Measurements from ENCODE around the gene TMEM89. TPM values are rescaled to one million over a fixed set of nuclear protein-coding genes. Genes with fewer than 3 reads are reported as not detected.

Gene TMEM89
- total RNA-seq, 4 donors from 2014 or later: not detected

DNA sequence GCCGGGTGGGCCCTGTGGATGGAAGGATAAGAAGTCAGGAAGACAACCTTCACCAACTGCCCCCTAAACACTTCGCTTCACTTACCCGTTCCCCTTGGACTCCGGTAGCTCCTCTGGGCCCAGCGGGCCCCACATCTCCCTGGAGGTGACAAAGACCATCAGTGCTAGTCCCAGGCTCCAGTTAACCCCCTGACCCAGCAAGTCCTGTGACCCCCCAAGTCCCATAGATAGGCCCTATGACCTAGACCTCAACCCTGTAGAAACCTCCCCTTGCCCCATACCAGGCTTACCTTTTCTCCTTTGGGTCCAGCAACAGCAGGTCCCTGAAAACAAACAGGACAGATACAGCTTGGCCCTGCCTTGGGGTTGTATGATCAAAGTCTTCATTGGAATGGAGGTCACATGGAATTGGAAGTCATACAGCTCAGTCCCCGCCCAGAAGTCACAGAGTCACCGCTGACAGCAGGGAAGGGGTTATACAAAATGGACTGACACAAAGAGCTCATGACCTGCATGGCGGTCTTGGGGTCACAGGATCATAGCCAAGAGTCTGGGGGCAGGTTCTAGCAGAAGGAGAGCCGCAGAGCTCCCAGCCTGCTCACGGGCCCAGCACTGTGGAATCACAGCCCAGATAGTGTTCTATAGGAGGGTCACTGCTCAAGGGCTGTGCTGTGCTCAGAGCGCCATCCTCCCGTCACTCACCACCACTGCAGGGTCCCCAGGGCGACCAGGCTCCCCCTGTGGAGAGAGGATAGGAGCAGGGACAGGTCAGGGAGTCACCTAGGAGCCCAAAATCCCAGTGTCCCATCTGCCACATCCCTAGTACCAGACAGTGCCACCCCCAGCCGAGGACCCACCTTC lies 39.7 kb downstream of the TMEM89 start:
- Histone ChIP-seq H3K36me3 (no peaks in the 10 kb centered on the region), H3K27me3 (no peaks in the 10 kb centered on the region), H3K4me1 (no peaks in the 10 kb centered on the region), H3K9me3 (no peaks in the 10 kb centered on the region), H3K27ac (no peak overlapping the region), H3K4me3 (no peak overlapping the region)
- 74 to 94% methylated on average over 3 of the region's 14 CpGs for WGBS, 2 donors (ENCODE audit: low coverage in 1 of 2)
- ATAC-seq: no peak
- TF ChIP-seq CTCF (IDR thresholded peaks at IDR 0.05): no peak
- no peak for TF ChIP-seq EP300 (IDR thresholded peaks at IDR 0.05)
- no peak for TF ChIP-seq POLR2AphosphoS5 (IDR thresholded peaks at IDR 0.05)
- TF ChIP-seq POLR2A (IDR thresholded peaks at IDR 0.05): no peak

- Histone ChIP-seq H3K4me3 (no peak overlapping the region), H3K9me3 (no peaks in the 10 kb centered on the region), H3K27ac (no peak overlapping the region), H3K27me3 (no peaks in the 10 kb centered on the region), H3K4me1 (no peaks in the 10 kb centered on the region), H3K36me3 (no peaks in the 10 kb centered on the region)
- WGBS, 2 donors (ENCODE audit: low coverage in 1 of 2): 89 to 92% methylated on average over 2 of the region's 4 CpGs
- no peak for ATAC-seq
- TF ChIP-seq CTCF (IDR thresholded peaks at IDR 0.05): no peak
- no peak for TF ChIP-seq POLR2AphosphoS5 (IDR thresholded peaks at IDR 0.05)
- no peak for TF ChIP-seq EP300 (IDR thresholded peaks at IDR 0.05)
- no peak for TF ChIP-seq POLR2A (IDR thresholded peaks at IDR 0.05)
Observed at GRCh38 chr3:48576647-48577046, 44.9 kb downstream of the TMEM89 start.

DNA sequence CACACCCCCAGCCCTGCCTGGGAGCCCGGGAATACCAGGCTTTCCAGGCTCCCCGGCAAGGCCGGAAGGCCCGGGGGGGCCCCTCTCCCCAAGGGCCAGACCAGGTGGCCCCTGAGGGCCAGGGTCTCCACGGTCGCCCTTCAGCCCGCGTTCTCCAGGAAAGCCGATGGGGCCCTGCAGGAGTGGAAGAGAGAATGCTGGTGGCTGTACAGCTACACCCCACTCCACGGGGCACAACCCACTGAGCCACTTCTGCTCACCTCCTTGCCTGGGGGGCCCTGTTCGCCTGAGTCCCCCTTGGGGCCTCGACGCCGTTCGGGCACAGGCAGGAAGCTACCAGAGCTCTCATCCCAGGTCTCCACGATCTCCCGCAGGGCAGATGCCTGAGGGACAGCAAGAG lies 46.2 kb downstream of the TMEM89 start:
- no peaks in the 10 kb centered on the region for H3K4me1 ChIP-seq
- H3K27me3 ChIP-seq: no peaks in the 10 kb centered on the region
- H3K9me3 ChIP-seq: no peaks in the 10 kb centered on the region
- TF ChIP-seq CTCF (IDR thresholded peaks at IDR 0.05): no peak
- no peak for TF ChIP-seq POLR2AphosphoS5 (IDR thresholded peaks at IDR 0.05)
- TF ChIP-seq POLR2A (IDR thresholded peaks at IDR 0.05): no peak
- TF ChIP-seq EP300 (IDR thresholded peaks at IDR 0.05): no peak
- no CpG with 5 or more reads among the region's 17 CpGs for WGBS, 2 donors (ENCODE audit: low coverage in 1 of 2)
- ATAC-seq: no peak
- no peak overlapping the region for H3K27ac ChIP-seq
- no peaks in the 10 kb centered on the region for H3K36me3 ChIP-seq
- H3K4me3 ChIP-seq: no peak overlapping the region

DNA sequence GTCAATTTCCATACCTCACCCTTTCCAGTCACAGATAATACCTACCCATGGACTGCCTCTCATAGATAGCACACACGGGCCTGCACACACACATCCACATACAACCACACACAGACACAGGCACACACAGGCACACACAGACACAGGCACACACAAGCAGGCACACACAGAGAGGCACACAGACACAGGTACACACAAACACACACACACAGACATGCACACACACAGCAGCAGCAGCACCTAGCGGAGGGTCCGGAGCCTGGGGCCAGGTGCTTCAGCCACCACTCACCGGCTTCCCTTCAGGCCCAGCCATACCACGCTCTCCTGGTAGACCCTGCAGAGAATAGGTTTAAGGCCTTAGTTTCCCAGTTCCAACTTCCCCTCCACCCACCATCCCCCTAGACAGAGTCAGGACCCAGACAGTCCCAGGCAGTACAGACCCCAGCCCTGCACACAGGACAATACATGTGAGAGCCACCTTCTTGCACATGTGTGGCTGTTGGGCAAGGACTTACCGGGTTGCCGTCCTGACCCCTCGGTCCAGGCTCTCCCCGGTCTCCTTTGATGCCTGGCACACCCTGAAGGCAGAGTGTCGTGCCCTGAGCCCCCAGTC lies 47.5 kb downstream of the TMEM89 start:
- H3K4me3 ChIP-seq: no peak overlapping the region
- no peak for ATAC-seq
- no peaks in the 10 kb centered on the region for H3K4me1 ChIP-seq
- no CpG with 5 or more reads among the region's 10 CpGs for WGBS, 2 donors (ENCODE audit: low coverage in 1 of 2)
- no peak overlapping the region for H3K27ac ChIP-seq
- H3K27me3 ChIP-seq: no peaks in the 10 kb centered on the region
- no peaks in the 10 kb centered on the region for H3K36me3 ChIP-seq
- no peak for TF ChIP-seq EP300 (IDR thresholded peaks at IDR 0.05)
- TF ChIP-seq CTCF (IDR thresholded peaks at IDR 0.05): no peak
- H3K9me3 ChIP-seq: no peaks in the 10 kb centered on the region

DNA sequence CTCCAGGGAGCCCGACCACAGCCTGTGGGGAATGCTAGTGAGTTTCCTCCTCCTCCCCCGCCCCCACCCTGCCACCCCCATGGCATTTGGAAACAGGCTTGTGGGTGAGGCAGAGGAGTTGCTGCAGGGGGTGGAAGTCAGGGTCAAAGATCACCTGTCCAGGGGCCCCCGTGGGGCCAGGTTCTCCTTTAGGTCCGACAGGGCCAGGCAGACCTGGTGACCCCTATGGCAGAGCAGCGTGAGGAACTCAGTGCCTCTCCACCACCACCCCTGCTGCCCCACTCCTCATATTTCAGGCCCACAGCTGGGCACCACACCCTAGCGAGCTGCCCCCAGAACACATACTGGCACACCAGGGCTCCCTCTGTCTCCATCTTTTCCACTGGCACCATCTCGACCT lies 49.1 kb downstream of the TMEM89 start:
- Histone ChIP-seq H3K27ac (no peak overlapping the region), H3K9me3 (no peaks in the 10 kb centered on the region), H3K4me1 (no peaks in the 10 kb centered on the region), H3K4me3 (no peak overlapping the region), H3K36me3 (no peaks in the 10 kb centered on the region), H3K27me3 (no peaks in the 10 kb centered on the region)
- TF ChIP-seq CTCF (IDR thresholded peaks at IDR 0.05) (no peak), POLR2A (IDR thresholded peaks at IDR 0.05) (no peak), POLR2AphosphoS5 (IDR thresholded peaks at IDR 0.05) (no peak), EP300 (IDR thresholded peaks at IDR 0.05) (no peak)
- no peak for ATAC-seq
- WGBS, 2 donors (ENCODE audit: low coverage in 1 of 2): 100% methylated on average over 1 of the region's 7 CpGs
